HPDE6-E6E7 (cell line): ENCODE results near the gene NUP93.
A peak's percentile ranks its signal among the peaks of the same experiment; 100 is the strongest.
"Not testable (repeated sequence)": the region's sequence is repeated elsewhere in the genome, so short reads cannot be mapped to it uniquely, and the experiment has no call there.

Source experiments
- DNase-seq: peaks from one replicate; pipeline ENCODE4 v3.0.0; 2011; ENCODE audit warnings: missing footprints; ENCODE audit errors: extremely low spot score

NUP93 gene

GRCh38 chr16:56709443-56710040, 20.4 kb upstream of the NUP93 start:
- no peak for DNase-seq

DNA sequence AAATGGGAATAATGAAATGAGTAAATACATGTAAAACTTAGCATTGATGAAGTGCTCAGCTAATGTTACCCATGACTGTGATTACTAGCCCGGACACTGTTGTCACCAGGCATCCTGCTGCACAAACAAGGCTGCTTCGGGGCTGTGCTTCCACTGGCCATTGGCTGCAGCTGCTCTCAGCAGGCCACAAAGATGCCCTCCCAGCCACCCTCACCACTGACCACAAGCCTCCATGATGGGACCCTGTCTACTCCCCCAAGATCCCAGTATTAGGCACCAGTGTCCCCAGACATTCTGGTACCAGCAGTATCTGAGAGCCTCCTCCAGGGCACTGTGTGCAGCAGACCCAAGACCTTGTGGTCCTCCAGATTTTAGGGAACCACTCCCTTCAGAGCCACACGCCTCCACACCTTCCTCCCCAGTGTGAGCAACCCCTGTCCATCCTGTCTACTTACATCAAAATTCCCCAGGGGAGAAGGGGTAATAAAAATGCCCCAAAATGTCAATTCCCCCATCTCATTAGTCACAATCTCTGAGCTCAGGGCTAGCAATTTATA, 19.7 kb upstream of the NUP93 start:
- DNase-seq: no peak

DNA sequence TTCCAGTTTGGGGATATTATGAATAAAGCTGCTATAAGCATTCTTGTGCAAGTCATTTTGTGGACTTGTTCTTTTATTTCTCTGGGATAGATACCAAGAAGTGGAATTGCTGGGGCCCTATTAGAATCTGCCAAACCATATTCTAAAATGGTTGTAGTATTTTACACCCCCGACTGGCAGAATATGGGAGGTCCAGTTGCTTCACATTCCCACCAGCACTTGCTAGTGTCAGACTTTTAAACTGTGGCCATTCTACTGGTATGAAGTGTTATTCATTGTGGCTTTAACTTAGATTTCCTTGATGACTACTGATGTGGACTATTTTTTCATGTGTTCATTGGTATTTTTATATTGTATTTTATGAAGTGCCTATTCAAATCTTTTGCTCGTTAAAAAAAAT, 18.1 kb upstream of the NUP93 start:
- DNase-seq: no peak

GRCh38 chr16:56713794-56714193, 16.1 kb upstream of the NUP93 start:
- no peak for DNase-seq

DNA sequence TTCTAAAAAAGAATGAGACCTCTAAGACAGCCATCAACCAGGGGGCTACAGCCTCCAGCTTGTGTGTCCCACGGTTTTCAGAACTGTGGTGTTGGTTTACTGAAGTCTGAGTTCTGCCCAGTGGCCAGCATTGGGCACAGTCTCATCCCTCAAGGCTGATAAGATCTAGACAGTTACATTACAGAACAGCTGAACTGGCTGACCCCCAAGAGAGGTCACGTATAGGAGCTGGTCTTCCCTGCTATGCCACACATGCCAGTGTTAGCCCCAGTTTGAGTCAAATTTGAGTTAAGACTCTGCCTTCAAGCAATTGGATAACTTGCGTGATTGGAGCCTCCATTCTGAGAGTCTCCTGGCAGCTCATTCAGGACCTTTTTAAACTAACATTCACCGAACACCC, 14.8 kb upstream of the NUP93 start:
- no peak for DNase-seq

GRCh38 chr16:56716761-56717160, 13.2 kb upstream of the NUP93 start:
- DNase-seq: no peak

GRCh38 chr16:56717532-56717931, 12.4 kb upstream of the NUP93 start:
- not testable (repeated sequence) for DNase-seq

GRCh38 chr16:56722200-56722842, 7.6 kb upstream of the NUP93 start:
- DNase-seq: no peak

DNA sequence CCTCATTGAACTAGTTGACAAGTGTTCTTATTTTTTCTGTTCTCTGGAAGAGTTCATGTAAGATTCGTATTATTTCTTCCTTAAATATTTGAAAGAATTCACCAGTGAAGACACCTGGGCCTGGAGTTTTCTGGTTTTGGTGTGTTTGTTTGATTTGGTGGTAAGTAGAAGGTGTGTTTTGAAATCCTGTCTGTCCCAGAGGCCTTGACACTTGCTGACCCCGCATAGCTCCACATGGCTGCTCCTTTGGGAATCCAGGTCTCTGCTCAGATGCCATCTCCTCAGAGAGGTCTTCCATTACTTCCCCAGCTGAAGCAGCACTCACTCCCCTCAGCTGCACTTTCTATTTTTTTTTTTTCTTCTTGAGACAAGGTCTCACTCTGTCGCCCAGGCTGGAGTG, 5.7 kb upstream of the NUP93 start:
- no peak for DNase-seq

- no peak for DNase-seq
Measured at GRCh38 chr16:56726283-56726682, 3.6 kb upstream of the NUP93 start.

- DNase-seq: no peak
Measured at GRCh38 chr16:56726926-56727325, 3.0 kb upstream of the NUP93 start.

DNA sequence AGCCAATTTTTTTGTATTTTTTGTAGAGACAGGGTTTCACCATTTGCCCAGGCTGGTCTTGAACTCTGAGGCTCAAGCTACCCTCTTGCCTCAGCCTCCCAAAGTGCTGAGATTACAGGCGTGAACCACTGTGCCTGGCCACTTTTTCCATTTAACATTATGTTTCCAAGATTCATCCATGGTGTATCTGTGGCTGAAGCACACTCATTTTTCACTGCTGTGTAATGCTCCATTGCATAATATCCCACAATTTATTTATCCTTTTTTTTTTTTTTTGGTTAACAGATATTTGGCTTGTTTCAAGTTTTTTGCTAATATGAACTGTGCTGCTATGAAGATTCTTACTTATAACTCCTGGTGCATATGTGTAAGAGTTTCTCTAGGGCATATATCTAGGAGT, 1.9 kb upstream of the NUP93 start:
- no peak for DNase-seq

DNA sequence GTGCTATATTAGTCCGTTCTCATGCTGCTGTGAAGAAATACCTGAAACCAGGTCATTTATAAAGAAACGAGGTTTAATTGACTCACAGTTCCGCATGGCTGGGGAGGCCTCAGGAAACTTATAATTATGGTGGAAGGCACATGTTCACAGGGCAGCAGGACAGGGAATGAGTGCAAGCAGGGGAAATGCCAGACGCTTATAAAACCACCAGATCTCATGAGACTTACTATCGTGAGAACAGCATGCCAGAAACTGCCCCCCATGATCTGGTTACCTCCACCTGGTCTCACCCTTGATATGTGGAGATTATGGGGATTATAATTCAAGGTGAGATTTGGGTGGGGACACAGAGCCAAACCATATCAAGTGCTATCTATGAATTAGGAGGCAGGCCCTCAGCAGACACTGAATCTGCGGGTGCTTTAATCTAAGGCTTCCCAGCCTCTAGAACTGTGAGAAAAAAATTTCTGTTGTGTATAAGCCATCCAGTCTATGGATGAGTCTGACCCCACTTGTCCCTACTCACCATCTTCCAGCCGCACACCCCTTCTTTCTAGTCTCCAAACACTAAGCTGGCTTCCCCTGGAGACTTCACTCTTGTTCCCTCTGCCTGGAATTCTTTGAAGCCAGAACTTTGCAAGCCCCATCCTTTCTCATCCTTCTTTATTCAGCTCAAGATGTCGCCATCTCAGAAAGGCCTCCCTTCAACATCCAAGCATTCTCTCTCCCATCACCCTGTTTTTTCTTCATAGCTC, 772 bp upstream of the NUP93 start:
- DNase-seq: no peak

- no peak for DNase-seq
Measured at GRCh38 chr16:56732366-56732765, 2.4 kb downstream of the NUP93 start.

GRCh38 chr16:56732832-56733231, 2.9 kb downstream of the NUP93 start:
- no peak for DNase-seq

DNA sequence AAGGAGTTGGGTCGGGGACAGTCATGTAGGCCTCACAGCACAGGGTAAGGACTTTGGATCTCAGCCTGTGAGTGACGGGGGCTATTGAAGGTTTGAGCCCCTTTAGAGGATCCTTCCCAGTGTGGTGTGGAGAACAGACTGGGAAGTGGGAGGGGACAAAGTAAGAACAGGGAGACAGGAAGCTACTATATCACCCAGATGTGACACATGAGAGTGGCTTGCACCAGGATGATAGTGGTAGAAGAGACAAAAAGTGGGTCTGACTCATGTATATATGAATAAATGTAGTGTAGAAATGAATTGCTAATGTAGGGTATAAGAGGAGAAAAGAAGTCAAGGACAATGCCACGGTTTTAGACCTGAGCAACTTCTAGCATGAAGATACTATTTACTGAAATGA, 4.5 kb downstream of the NUP93 start:
- no peak for DNase-seq

GRCh38 chr16:56736476-56736875, 6.5 kb downstream of the NUP93 start:
- no peak for DNase-seq

- DNase-seq: no peak
Measured at GRCh38 chr16:56737539-56737938, 7.6 kb downstream of the NUP93 start.

DNA sequence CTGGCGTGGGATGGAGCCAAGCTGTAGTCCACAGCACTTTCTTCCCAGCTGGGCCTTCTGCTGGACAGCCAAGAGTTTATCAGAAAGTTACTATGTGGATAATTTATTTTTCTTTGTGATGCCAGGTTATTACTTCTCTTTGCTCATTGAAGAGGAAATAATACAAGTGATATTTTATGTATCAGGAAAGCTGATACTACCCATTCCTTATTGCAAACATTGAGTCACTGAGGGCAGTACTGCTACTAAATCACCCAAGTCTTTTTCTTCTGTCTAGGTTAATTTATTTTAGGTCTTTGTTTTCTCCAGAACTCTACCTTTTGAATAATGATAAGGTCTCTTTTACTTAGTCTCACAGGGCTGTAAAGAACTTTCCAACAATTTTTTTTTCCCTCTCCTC, 8.3 kb downstream of the NUP93 start:
- no peak for DNase-seq

- DNase-seq: not testable (repeated sequence)
Measured at GRCh38 chr16:56739378-56739777, 9.4 kb downstream of the NUP93 start.

GRCh38 chr16:56741399-56741798, 11.5 kb downstream of the NUP93 start:
- DNase-seq: no peak

GRCh38 chr16:56742030-56742984, 12.4 kb downstream of the NUP93 start:
- DNase-seq: peak; percentile 76
